K562 (cell line): ENCODE measurements around the gene DENND1A. TPM values are rescaled to one million over a fixed set of nuclear protein-coding genes. Genes with fewer than 3 reads are reported as not detected.
A peak's percentile ranks its signal among the peaks of the same experiment; 100 is the strongest.

ENCODE experiments used
- BCOR ChIP-seq: fragments of 450-650 bp; IDR thresholded peaks from 2 replicates; pipeline ENCODE4 v1.6.1; 2016
- BRD4 ChIP-seq: fragments of 200-600 bp; sonication (generic); IDR thresholded peaks from 2 replicates; pipeline ENCODE4 v1.6.1; 2017; ENCODE audit warnings: inconsistent platforms
- BRD9 ChIP-seq: fragments of 450-650 bp; IDR thresholded peaks from 2 replicates; pipeline ENCODE4 v1.6.1; 2018; ENCODE audit warnings: low read depth; ENCODE audit not compliant: partially characterized antibody
- BRF1 ChIP-seq: IDR thresholded peaks from 3 replicates; pipeline ENCODE4 v1.6.1; 2011; ENCODE audit warnings: borderline replicate concordance, mild to moderate bottlenecking; ENCODE audit not compliant: insufficient read length; ENCODE audit errors: extremely low read depth
- C11orf30 ChIP-seq: fragments of 450-650 bp; IDR thresholded peaks from 2 replicates; pipeline ENCODE4 v1.6.1; 2016; ENCODE audit warnings: low read depth, mild to moderate bottlenecking
- CLOCK ChIP-seq: fragments of 250-450 bp; sonication (Bioruptor Pico); IDR thresholded peaks from 2 replicates; pipeline ENCODE4 v1.4.0; 2020; ENCODE audit warnings: mild to moderate bottlenecking, moderate library complexity, borderline replicate concordance
- FOXJ2 ChIP-seq: fragments of 200-800 bp; sonication (Bioruptor generic); IDR thresholded peaks from 2 replicates; pipeline ENCODE4 v1.6.1; 2016; ENCODE audit warnings: missing genetic modification characterization, missing compliant biosample characterization
- GABPA ChIP-seq: fragments of 200-800 bp; sonication (Bioruptor generic); conservative IDR thresholded peaks from 2 replicates; pipeline ENCODE4 v1.6.1; 2016; ENCODE audit warnings: low read depth, missing genetic modification characterization, missing compliant biosample characterization
- HNRNPLL ChIP-seq: fragments of 200-400 bp; formaldehyde crosslinking; IDR thresholded peaks from 2 replicates; pipeline ENCODE4 v1.6.1; 2017; ENCODE audit warnings: low read length, low read depth, mild to moderate bottlenecking; ENCODE audit not compliant: poor library complexity, severe bottlenecking
- IRF2 ChIP-seq: sonication (generic); formaldehyde crosslinking; IDR thresholded peaks from 2 replicates; pipeline ENCODE4 v1.8.1; 2022; ENCODE audit warnings: mild to moderate bottlenecking, missing genetic modification reagents
- KDM5B ChIP-seq: fragments of 200-600 bp; sonication (generic); IDR thresholded peaks from 2 replicates; pipeline ENCODE4 v1.6.1; 2012; ENCODE audit warnings: low read depth, mild to moderate bottlenecking, moderate library complexity, low read length, control low read depth, inconsistent platforms; ENCODE audit not compliant: insufficient replicate concordance
- REST ChIP-seq, 2 experiments: fragments of 450-650 bp; formaldehyde crosslinking in 1 of 2; IDR thresholded peaks; 2 replicates each; pipeline versions ENCODE4 v1.4.0 to v1.6.1; 2014 to 2020; ENCODE audit warnings: mild to moderate bottlenecking in 2 of 2, borderline replicate concordance in 1 of 2, low read depth in 1 of 2
- ZBTB34 ChIP-seq: fragments of 250-450 bp; sonication (Bioruptor Pico); IDR thresholded peaks from 2 replicates; pipeline ENCODE4 v1.8.0; 2021; ENCODE audit warnings: mild to moderate bottlenecking, moderate library complexity
- polyA plus RNA-seq, 8 experiments: library from polyadenylated mRNA; depleted of rRNA in 4 of 8; stranded (reverse) in 5 of 8; unstranded in 3 of 8; fragments of >200 nt; fragmentation: Nextera tagmentation in 2 of 8; fragmentation: Illumina TruSeq in 1 of 8; extraction: Ambion mirVana in 2 of 8; extraction: Trizol in 1 of 8; gene quantifications; 2 replicates each; pipeline versions ENCODE4 v1.2.1 to v1.2.3, GENCODE V29; 2011 to 2014; ENCODE audit warnings: inconsistent platforms in 1 of 8, missing spikeins in 1 of 8
- total RNA-seq, 7 experiments: library from RNA; depleted of rRNA in 6 of 7; stranded (reverse); fragments of >200 nt in 6 of 7; fragmentation: Illumina TruSeq in 2 of 7; extraction: Trizol in 2 of 7; gene quantifications; 2 replicates each; pipeline versions ENCODE4 v1.2.1 to v1.2.3, GENCODE V29; 2011 to 2021; ENCODE audit warnings: low replicate concordance in 1 of 7

Gene DENND1A
- total and polyA plus RNA-seq, 9 of the 15 experiments (the other 6 are each of a cell fraction or from before 2014, with no cell fraction given), result 7.6 to 29.5 (median 15.7) TPM

GRCh38 chr9:123360161-123361085, 569.5 kb downstream of the DENND1A start (continued):
- no peak for TF ChIP-seq CLOCK (CRISPR knock-in tag)
- 0 out of 2 replicates have a peak, but pooled peaks have one; percentile 29 for TF ChIP-seq REST (IDR thresholded peaks at IDR 0.05; ENCODE audit: borderline replicate concordance)
- no peak for TF ChIP-seq REST (CRISPR knock-in tag; IDR thresholded peaks at IDR 0.05; ENCODE audit: low read depth)
- TF ChIP-seq ZBTB34, result no peak
- peak; percentile 86 for TF ChIP-seq FOXJ2 (tag)
- TF ChIP-seq HNRNPLL, result no peak
- TF ChIP-seq KDM5B, result peak; percentile 55
- TF ChIP-seq IRF2 (CRISPR knock-in tag), result no peak
- no peak for TF ChIP-seq GABPA
- TF ChIP-seq BRD4, result 0 out of 2 replicates have a peak, but pooled peaks have one; percentile 44
- no peak for TF ChIP-seq BRD9
- no peak for TF ChIP-seq C11orf30
- TF ChIP-seq BRF1, result no peak
- TF ChIP-seq BCOR, result peak; percentile 83
